ENCODE measurements around the gene MEAF6. TPM values are rescaled to one million over a fixed set of nuclear protein-coding genes. Genes with fewer than 3 reads are reported as not detected.

MEAF6 gene
- total RNA-seq, 4 donors from 2014 or later = 55.2 to 100 (median 78.3) TPM

- Histone ChIP-seq H3K4me1 (peaks cover 51 to 81% (median 72%) of the 10 kb centered on the region in 4 donors), H3K9me3 (no peaks in the 10 kb centered on the region), H3K36me3 (peaks cover 39 to 74% (median 66%) of the 10 kb centered on the region in 4 donors), H3K27ac (replicated peaks in 1 of 4) (peak overlapping the region in 3 of 4 donors; percentile 97 to 99 (median 98)), H3K4me3 (no peak overlapping the region), H3K27me3 (no peaks in the 10 kb centered on the region)
- intact Hi-C loops (cut with DNase I) = no loop called here
- TF ChIP-seq EP300 (IDR thresholded peaks at IDR 0.05) (no peak), POLR2AphosphoS5 (IDR thresholded peaks at IDR 0.05) (no peak), POLR2A (IDR thresholded peaks at IDR 0.05; ENCODE audit: low read depth) (no peak), CTCF (IDR thresholded peaks at IDR 0.05) (no peak)
- WGBS = 87% methylated on average over 18 of the region's 18 CpGs
- no peak for DNase-seq (ENCODE audit: extremely low spot score)
These were observed 32.4 kb downstream of the MEAF6 start for GRCh38 chr1:37482004-37482785.

- no peak overlapping the region for H3K4me3 ChIP-seq
- no peaks in the 10 kb centered on the region for H3K9me3 ChIP-seq
- peak in 1 of 2 donors; percentile 1 for TF ChIP-seq POLR2AphosphoS5 (IDR thresholded peaks at IDR 0.05)
- no peak for TF ChIP-seq CTCF (IDR thresholded peaks at IDR 0.05)
- peaks cover 39 to 74% (median 66%) of the 10 kb centered on the region in 4 donors for H3K36me3 ChIP-seq
- intact Hi-C loops (cut with DNase I) = no loop called here
- H3K4me1 ChIP-seq = peaks cover 51 to 81% (median 72%) of the 10 kb centered on the region in 4 donors
- H3K27me3 ChIP-seq = no peaks in the 10 kb centered on the region
- DNase-seq (ENCODE audit: extremely low spot score) = no peak
- peak overlapping the region in 3 of 4 donors; percentile 97 to 99 (median 98) for H3K27ac ChIP-seq (replicated peaks in 1 of 4)
- WGBS = 89% methylated on average over 22 of the region's 26 CpGs
These were observed 33.1 kb downstream of the MEAF6 start for GRCh38 chr1:37481289-37482003.

- Histone ChIP-seq H3K4me3 (no peak overlapping the region), H3K9me3 (no peaks in the 10 kb centered on the region), H3K4me1 (peaks cover 51 to 81% (median 72%) of the 10 kb centered on the region in 4 donors), H3K36me3 (peaks cover 39 to 76% (median 66%) of the 10 kb centered on the region in 4 donors), H3K27me3 (no peaks in the 10 kb centered on the region), H3K27ac (replicated peaks in 1 of 4) (peak overlapping the region; percentile 97 to 99 (median 98))
- DNase-seq (ENCODE audit: extremely low spot score) = no peak
- 75% methylated on average over 7 of the region's 10 CpGs for WGBS
- TF ChIP-seq POLR2A (IDR thresholded peaks at IDR 0.05; ENCODE audit: low read depth) (no peak), POLR2AphosphoS5 (IDR thresholded peaks at IDR 0.05) (no peak)
- intact Hi-C loops (cut with DNase I) = no loop called here
These were observed 33.8 kb downstream of the MEAF6 start for GRCh38 chr1:37480581-37481288.

- TF ChIP-seq CTCF (IDR thresholded peaks at IDR 0.05) (no peak), POLR2AphosphoS5 (IDR thresholded peaks at IDR 0.05) (no peak), POLR2A (IDR thresholded peaks at IDR 0.05; ENCODE audit: low read depth) (no peak), EP300 (IDR thresholded peaks at IDR 0.05) (no peak)
These were observed 34.5 kb downstream of the MEAF6 start for GRCh38 chr1:37480125-37480466.

More at GRCh38 chr1:37480125-37480466, 34.5 kb downstream of the MEAF6 start:
- Histone ChIP-seq H3K4me1 (peaks cover 52 to 81% (median 72%) of the 10 kb centered on the region in 4 donors), H3K27ac (replicated peaks in 1 of 4) (peak overlapping the region; percentile 97 to 99 (median 98)), H3K9me3 (no peaks in the 10 kb centered on the region), H3K4me3 (peak overlapping the region; percentile 36 to 91 (median 50)), H3K27me3 (no peaks in the 10 kb centered on the region), H3K36me3 (peaks cover 39 to 74% (median 64%) of the 10 kb centered on the region in 4 donors)
- intact Hi-C loops (cut with DNase I) = no loop called here
- no peak for DNase-seq (ENCODE audit: extremely low spot score)
- WGBS = 95% methylated on average over 5 of the region's 5 CpGs
